Uterus (tissue), 4 donors: ENCODE measurements around the gene CTXN2. TPM values are rescaled to one million over a fixed set of nuclear protein-coding genes. Genes with fewer than 3 reads are reported as not detected.

Experiments used
- DNase-seq, 2 donors: peaks; one replicate each; pipeline ENCODE4 v3.0.0-alpha.2; 2019 to 2020
- H3K27ac ChIP-seq, 2 donors: fragments of 200-600 bp; sonication (generic); 1 replicate in 1 of 2; 2 replicates in 1 of 2; pipeline ENCODE4 v1.5.1; 2016 to 2018
- H3K27me3 ChIP-seq, 2 donors: fragments of 200-600 bp; sonication (generic); one replicate each; pipeline ENCODE4 v1.5.1; 2018 to 2019; ENCODE audit warnings: control low read depth in 1 of 2
- H3K36me3 ChIP-seq, 2 donors: fragments of 200-600 bp; sonication (generic); one replicate each; pipeline ENCODE4 v1.5.1; 2019; ENCODE audit warnings: control low read depth in 1 of 2
- H3K4me1 ChIP-seq, 2 donors: fragments of 200-600 bp; sonication (generic); one replicate each; pipeline ENCODE4 v1.5.1; 2018 to 2019; ENCODE audit warnings: control low read depth in 1 of 2
- H3K4me3 ChIP-seq, 2 donors: fragments of 200-600 bp; sonication (generic); 1 replicate in 1 of 2; 2 replicates in 1 of 2; pipeline ENCODE4 v1.5.1; 2018 to 2019; ENCODE audit warnings: mild to moderate bottlenecking in 1 of 2
- H3K9me3 ChIP-seq, 2 donors: fragments of 200-600 bp; sonication (generic); one replicate each; pipeline ENCODE4 v1.5.1; 2019; ENCODE audit warnings: control low read depth in 1 of 2
- POLR2A ChIP-seq, 2 donors: fragments of 450-650 bp; IDR thresholded peaks; one replicate each; pipeline ENCODE4 v1.6.1; 2016; ENCODE audit warnings: antibody characterized with exemption in 2 of 2, mild to moderate bottlenecking in 1 of 2, moderate library complexity in 1 of 2
- intact Hi-C: fragments of 100-400 bp; cut with DNase I; formaldehyde crosslinking; loops from one replicate; pipeline ENCODE4 v1.15.1; 2023; ENCODE audit warnings: low total_unique reads
- total RNA-seq, 4 donors: library from RNA; depleted of rRNA in 3 of 4; stranded (reverse); fragments of >200 nt in 3 of 4; gene quantifications; one replicate each; pipeline versions ENCODE4 v1.1.0 to v1.2.4, GENCODE V29; 2014 to 2023
- TF ChIP-seq, protein P1 (sequence below), 4 experiments: fragments of 200-600 bp in 2 of 4; fragments of 450-650 bp in 2 of 4; sonication (generic) in 2 of 4; IDR thresholded peaks; one replicate each; pipeline ENCODE4 v1.5.1; 2016 to 2019; ENCODE audit warnings: antibody characterized with exemption in 4 of 4, mild to moderate bottlenecking in 2 of 4, moderate library complexity in 1 of 4
- donor health status: DM: yes; HTN: yes; CAD: no.

CTXN2 gene
- total RNA-seq: not detected

DNA sequence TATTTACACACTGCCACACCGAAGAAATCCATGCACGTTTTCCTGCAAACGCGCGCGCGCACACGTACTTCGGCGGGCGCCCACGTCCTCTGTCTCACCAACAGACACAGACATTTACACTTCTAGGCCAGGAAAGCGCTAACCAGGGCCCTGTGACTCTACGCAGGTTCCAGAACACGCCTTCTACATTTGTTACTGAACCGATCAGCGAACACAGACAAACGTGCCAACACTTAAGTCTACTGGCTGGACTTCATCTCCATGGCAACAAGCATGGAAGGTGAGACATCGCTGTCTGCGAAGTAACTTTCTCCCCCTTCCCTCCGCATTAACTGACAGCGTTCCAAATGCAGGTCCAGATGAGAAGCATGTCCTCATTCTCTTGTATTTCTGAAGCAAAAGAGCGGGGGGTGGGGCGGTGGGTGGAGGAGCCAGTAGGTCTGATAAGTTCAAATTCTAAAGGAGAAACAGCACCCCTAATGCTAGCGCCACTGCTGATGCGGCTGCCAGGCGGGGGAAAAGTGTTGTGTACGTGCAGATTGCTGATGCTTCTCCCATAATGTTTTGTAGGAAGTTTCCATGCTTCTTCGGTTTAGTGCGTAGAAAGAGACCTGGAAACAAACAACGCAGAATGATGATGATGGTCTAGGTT is at the start of gene CTXN2:
CTXN2 (plus strand) TSS at position 92 of the 652 bp plus-strand sequence. CDS start 9,636 bp downstream, outside the sequence.
- intact Hi-C loops: no loop called here
- no peak within 1 kb of the TSS for H3K4me3 ChIP-seq

DNA sequence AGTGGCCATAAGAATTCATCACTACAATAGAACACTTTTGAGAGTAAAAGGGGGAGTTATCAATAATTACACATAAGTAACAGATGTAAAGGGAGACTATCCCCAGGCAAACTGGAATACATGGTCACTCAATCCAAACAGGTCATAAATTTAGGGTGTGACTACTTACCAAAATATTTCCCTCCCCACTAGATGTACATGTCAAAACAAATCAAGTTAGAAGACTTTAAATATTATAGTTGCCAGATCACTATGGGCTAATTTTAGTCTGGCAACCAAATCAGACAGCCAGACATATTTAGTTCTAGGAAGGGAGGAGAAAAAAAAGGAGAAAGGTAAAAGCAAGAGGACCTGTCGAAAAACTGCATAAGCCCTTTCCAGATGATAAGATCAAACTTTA is 47.6 kb upstream of the CTXN2 start:
- H3K36me3 ChIP-seq: no peaks in the 10 kb centered on the region
- no peak overlapping the region for H3K27ac ChIP-seq
- no peak for TF ChIP-seq POLR2A (IDR thresholded peaks at IDR 0.05)
- TF ChIP-seq, protein P1, sequence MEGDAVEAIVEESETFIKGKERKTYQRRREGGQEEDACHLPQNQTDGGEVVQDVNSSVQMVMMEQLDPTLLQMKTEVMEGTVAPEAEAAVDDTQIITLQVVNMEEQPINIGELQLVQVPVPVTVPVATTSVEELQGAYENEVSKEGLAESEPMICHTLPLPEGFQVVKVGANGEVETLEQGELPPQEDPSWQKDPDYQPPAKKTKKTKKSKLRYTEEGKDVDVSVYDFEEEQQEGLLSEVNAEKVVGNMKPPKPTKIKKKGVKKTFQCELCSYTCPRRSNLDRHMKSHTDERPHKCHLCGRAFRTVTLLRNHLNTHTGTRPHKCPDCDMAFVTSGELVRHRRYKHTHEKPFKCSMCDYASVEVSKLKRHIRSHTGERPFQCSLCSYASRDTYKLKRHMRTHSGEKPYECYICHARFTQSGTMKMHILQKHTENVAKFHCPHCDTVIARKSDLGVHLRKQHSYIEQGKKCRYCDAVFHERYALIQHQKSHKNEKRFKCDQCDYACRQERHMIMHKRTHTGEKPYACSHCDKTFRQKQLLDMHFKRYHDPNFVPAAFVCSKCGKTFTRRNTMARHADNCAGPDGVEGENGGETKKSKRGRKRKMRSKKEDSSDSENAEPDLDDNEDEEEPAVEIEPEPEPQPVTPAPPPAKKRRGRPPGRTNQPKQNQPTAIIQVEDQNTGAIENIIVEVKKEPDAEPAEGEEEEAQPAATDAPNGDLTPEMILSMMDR (IDR thresholded peaks at IDR 0.05): no peak
- no peaks in the 10 kb centered on the region for H3K9me3 ChIP-seq
- no peaks in the 10 kb centered on the region for H3K27me3 ChIP-seq
- no peak for DNase-seq
- intact Hi-C loops: no loop called here
- H3K4me3 ChIP-seq: no peak overlapping the region
- H3K4me1 ChIP-seq: no peaks in the 10 kb centered on the region

More for the DNA sequence above, at the start of gene CTXN2:
- no peaks in the 10 kb centered on the region for H3K4me1 ChIP-seq
- H3K27me3 ChIP-seq: peaks cover 0 to 5% of the 10 kb centered on the region in 2 donors
- H3K36me3 ChIP-seq: no peaks in the 10 kb centered on the region
- H3K27ac ChIP-seq: no peak within 1 kb of the TSS
- no peak for TF ChIP-seq POLR2A (IDR thresholded peaks at IDR 0.05)
- TF ChIP-seq, protein P1 (IDR thresholded peaks at IDR 0.05): no peak
- no peak for DNase-seq
- H3K9me3 ChIP-seq: no peaks in the 10 kb centered on the region

DNA sequence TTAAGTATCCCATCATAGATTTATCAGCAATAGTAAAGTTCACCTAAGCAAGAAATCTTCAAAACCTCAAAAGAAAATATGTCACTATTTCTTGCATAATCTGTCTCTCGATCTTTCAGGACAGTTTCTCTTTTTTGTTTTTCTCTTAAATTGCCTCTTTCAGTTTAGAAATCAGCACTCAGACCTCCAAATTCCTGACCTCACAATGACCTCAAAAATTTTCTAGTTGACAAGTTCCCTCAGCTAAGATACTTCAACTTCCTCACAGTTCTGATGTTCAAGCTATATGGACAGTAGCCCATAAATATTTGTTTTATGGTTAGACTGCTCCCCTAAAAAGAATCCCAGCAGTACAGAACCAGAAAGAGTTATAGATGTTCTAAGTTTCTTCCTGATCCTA is 46.6 kb upstream of the CTXN2 start:
- Histone ChIP-seq H3K36me3 (no peaks in the 10 kb centered on the region), H3K4me3 (no peak overlapping the region), H3K27ac (no peak overlapping the region), H3K27me3 (no peaks in the 10 kb centered on the region), H3K4me1 (no peaks in the 10 kb centered on the region), H3K9me3 (no peaks in the 10 kb centered on the region)
- intact Hi-C loops: no loop called here
- no peak for DNase-seq
- TF ChIP-seq, protein P1 (IDR thresholded peaks at IDR 0.05): no peak
- TF ChIP-seq POLR2A (IDR thresholded peaks at IDR 0.05): no peak

DNA sequence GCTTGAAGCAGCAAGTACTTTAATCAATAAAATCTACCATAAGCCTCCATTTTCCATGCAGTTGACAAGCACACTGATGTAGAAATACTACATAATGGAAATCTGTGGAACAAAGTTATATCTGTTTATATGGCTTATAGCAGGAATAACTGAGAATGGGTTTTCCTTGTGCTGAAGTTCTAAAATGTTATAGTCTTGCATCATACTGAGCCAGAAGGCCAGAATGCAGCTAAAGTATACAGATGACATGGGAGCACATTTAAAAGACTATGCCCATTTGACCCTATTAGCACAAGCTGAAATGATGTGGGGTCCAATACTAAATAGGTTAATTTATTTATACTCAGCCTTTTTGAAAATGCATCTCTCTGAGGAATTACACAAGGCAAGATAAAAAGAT is 45.5 kb upstream of the CTXN2 start:
- TF ChIP-seq POLR2A (IDR thresholded peaks at IDR 0.05): no peak
- TF ChIP-seq, protein P1 (IDR thresholded peaks at IDR 0.05): no peak
- Histone ChIP-seq H3K9me3 (no peaks in the 10 kb centered on the region), H3K4me1 (no peaks in the 10 kb centered on the region), H3K27ac (no peak overlapping the region), H3K36me3 (no peaks in the 10 kb centered on the region), H3K4me3 (no peak overlapping the region), H3K27me3 (no peaks in the 10 kb centered on the region)
- DNase-seq: no peak
- intact Hi-C loops: no loop called here

DNA sequence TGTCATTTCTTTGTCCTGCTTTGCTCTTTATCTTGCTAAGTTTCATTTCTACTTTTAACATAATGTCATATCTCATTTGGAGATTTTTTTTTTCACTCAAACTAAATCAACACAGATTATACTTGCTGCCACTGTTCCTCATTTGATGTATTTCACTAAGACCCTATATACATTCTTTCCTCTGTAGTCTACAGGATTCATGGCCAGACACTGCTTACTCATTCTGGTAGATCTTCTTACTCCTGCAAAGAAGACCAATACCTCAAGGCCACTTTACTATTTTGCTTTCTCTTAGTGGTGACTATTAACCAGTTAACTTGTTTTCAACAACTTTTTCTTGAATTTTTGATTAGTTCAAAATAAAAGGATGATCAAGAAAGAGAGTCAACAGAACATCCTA is 44.1 kb upstream of the CTXN2 start:
- TF ChIP-seq, protein P1 (IDR thresholded peaks at IDR 0.05): no peak
- TF ChIP-seq POLR2A (IDR thresholded peaks at IDR 0.05): no peak
- intact Hi-C loops: no loop called here
- H3K9me3 ChIP-seq: no peaks in the 10 kb centered on the region

More for the DNA sequence above, 44.1 kb upstream of the CTXN2 start:
- no peak overlapping the region for H3K4me3 ChIP-seq
- H3K36me3 ChIP-seq: no peaks in the 10 kb centered on the region
- no peak for DNase-seq
- H3K27me3 ChIP-seq: no peaks in the 10 kb centered on the region
- no peak overlapping the region for H3K27ac ChIP-seq
- no peaks in the 10 kb centered on the region for H3K4me1 ChIP-seq
